Ovary (tissue), 9 donors: ENCODE results near the gene PAK1. TPM values are rescaled to one million over a fixed set of nuclear protein-coding genes. Genes with fewer than 3 reads are reported as not detected.

ENCODE experiments used
- DNase-seq, 5 donors: peaks; one replicate each; pipeline ENCODE4 v3.0.0-alpha.2; 2019 to 2020
- H3K27ac ChIP-seq, 2 donors: fragments of 200-600 bp; one replicate each; pipeline versions ENCODE4 v1.5.1 to v1.8.0; 2019 to 2022
- H3K27me3 ChIP-seq: fragments of 200-600 bp; one replicate; pipeline ENCODE4 v1.8.0; 2022
- H3K36me3 ChIP-seq: fragments of 200-600 bp; sonication (generic); one replicate; pipeline ENCODE4 v1.5.1; 2019
- H3K4me1 ChIP-seq: one replicate; pipeline ENCODE4 v1.8.1; 2013; ENCODE audit warnings: mild to moderate bottlenecking, moderate library complexity; ENCODE audit not compliant: insufficient read depth
- H3K4me3 ChIP-seq: fragments of 200-600 bp; sonication (generic); one replicate; pipeline ENCODE4 v1.5.1; 2017
- H3K9me3 ChIP-seq, 2 donors: fragments of 200-600 bp in 1 of 2; sonication (generic) in 1 of 2; one replicate each; pipeline versions ENCODE4 v1.5.1 to v1.8.1; 2013 to 2019; ENCODE audit warnings: mild to moderate bottlenecking in 1 of 2, moderate library complexity in 1 of 2
- EP300 ChIP-seq: sonication (generic); formaldehyde crosslinking; IDR thresholded peaks from one replicate; pipeline ENCODE4 v1.6.1; 2017; ENCODE audit warnings: antibody characterized with exemption
- POLR2A ChIP-seq: fragments of 450-650 bp; IDR thresholded peaks from one replicate; pipeline ENCODE4 v1.6.1; 2017; ENCODE audit warnings: antibody characterized with exemption, mild to moderate bottlenecking, moderate library complexity
- WGBS, 3 donors: extraction: QIAGEN DNeasy Blood & Tissue Kit in 1 of 3; methylation state at CpG; one replicate each; pipeline versions ENCODE4 v1.1.5 to v1.1.7; 2013 to 2017; 5-methylcytosine and 5-hydroxymethylcytosine counted together
- intact Hi-C, 4 donors: fragments of 100-400 bp; cut with DNase I; formaldehyde crosslinking; loops; one replicate each; pipeline versions ENCODE4 v1.11.0 to v1.15.1; 2022 to 2023
- polyA plus RNA-seq, 2 donors: library from polyadenylated mRNA; stranded (reverse); fragments of 200-250 nt in 1 of 2; fragments of 350-450 nt in 1 of 2; fragmentation: Illumina TruSeq in 1 of 2; extraction: RNeasy Lipid Tissue Mini Kit (QIAGEN cat#74804) in 1 of 2; gene quantifications; one replicate each; pipeline ENCODE4 v1.2.3, GENCODE V29; 2013 to 2014
- total RNA-seq, 7 donors: library from RNA; depleted of rRNA in 2 of 7; stranded (reverse); fragments of >200 nt in 2 of 7; fragmentation: NEBNext Ultra II Directional in 3 of 7; extraction: Animal tissue kit (Norgen Biotek cat#: 25700) in 3 of 7; gene quantifications; one replicate each; pipeline versions ENCODE4 v1.1.0 to v1.2.4, GENCODE V29; 2016 to 2023
- TF ChIP-seq, protein P1 (sequence below), 3 donors: fragments of 450-650 bp in 2 of 3; fragments of 200-600 bp in 1 of 3; IDR thresholded peaks; one replicate each; pipeline versions ENCODE4 v1.5.1 to v1.8.0; 2016 to 2022; ENCODE audit warnings: antibody characterized with exemption in 3 of 3, mild to moderate bottlenecking in 1 of 3
- donor health status: DM: no; HTN: no; CAD: no; lungs with moderate emphysema.
- donor health status: DM: no; HTN: no; CAD: no.
- donor health status: Bipolar disorder and iron deficiency.
- donor health status: DM: yes; HTN: yes; CAD: no.
- donor health status: DM: no; HTN: no; CAD: no.
- donor health status: DM: yes; HTN: yes; CAD: no.

Gene PAK1
- total and polyA plus RNA-seq, 9 donors = 18.4 to 53.0 (median 42.3) TPM

DNA sequence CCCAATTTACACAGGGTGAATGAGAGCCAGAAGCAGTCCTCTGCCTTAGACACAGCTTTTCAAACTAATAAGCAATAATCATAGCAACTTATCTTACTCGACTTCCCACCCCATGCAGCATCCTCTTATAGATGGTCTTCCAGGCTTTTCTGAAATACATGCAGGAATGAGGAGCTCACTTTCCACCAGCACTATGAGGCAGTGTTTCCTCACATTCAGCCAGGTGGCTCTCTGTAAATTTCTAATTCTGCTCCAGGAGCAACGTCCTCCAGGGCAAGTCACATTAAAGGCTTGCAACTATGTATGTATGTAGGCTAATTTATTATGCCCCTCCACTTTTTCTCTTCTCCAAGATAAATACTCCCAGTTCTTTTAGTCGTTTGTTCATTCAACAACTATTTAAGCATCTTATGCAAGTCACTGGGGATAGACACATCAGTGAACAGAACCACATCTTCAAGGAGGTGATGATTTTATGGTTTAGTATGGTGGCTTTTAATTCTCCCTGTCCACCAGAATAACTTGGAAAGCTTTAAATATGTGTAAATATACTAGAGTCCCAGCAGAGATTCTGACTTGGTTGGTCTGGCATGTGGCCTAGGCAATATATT lies 59.9 kb downstream of the PAK1 start:
- WGBS, 3 donors = 58 to 71% (median 68%) methylated on average over 3 of the region's 3 CpGs
- Histone ChIP-seq H3K27ac (no peak overlapping the region), H3K4me3 (no peak overlapping the region), H3K4me1 (peaks cover 4% of the 10 kb centered on the region), H3K36me3 (no peaks in the 10 kb centered on the region), H3K27me3 (no peaks in the 10 kb centered on the region), H3K9me3 (no peaks in the 10 kb centered on the region)
- DNase-seq = no peak
- intact Hi-C loops = no loop called here
- TF ChIP-seq, protein P1, sequence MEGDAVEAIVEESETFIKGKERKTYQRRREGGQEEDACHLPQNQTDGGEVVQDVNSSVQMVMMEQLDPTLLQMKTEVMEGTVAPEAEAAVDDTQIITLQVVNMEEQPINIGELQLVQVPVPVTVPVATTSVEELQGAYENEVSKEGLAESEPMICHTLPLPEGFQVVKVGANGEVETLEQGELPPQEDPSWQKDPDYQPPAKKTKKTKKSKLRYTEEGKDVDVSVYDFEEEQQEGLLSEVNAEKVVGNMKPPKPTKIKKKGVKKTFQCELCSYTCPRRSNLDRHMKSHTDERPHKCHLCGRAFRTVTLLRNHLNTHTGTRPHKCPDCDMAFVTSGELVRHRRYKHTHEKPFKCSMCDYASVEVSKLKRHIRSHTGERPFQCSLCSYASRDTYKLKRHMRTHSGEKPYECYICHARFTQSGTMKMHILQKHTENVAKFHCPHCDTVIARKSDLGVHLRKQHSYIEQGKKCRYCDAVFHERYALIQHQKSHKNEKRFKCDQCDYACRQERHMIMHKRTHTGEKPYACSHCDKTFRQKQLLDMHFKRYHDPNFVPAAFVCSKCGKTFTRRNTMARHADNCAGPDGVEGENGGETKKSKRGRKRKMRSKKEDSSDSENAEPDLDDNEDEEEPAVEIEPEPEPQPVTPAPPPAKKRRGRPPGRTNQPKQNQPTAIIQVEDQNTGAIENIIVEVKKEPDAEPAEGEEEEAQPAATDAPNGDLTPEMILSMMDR (IDR thresholded peaks at IDR 0.05) = no peak
- TF ChIP-seq POLR2A (no peak), EP300 (no peak)

DNA sequence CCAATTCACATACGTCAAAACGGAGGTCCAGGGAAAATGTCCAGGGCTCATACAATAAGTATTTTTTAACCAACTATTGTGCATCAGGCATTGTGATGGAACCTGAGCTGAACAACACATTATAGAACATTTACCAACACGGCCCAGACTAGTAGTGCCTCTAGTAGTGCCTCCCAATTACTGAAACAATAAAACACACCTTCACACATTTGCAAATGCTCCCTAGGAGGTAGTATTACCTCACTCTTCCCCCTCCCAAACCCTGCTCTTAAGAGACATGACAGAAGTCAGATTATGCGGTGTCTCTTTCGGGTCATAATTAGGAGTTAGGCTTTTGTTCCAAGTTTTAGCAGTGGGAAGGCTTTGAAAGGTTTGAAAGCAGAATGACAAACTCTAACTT lies 61.1 kb downstream of the PAK1 start:
- H3K4me1 ChIP-seq = peaks cover 4% of the 10 kb centered on the region
- DNase-seq = no peak
- H3K27ac ChIP-seq = no peak overlapping the region
- 91 to 94% (median 93%) methylated on average over 5 of the region's 5 CpGs for WGBS, 3 donors
- no peaks in the 10 kb centered on the region for H3K36me3 ChIP-seq
- H3K4me3 ChIP-seq = no peak overlapping the region
- H3K27me3 ChIP-seq = no peaks in the 10 kb centered on the region
- TF ChIP-seq EP300 = no peak
- no peak for TF ChIP-seq POLR2A
- TF ChIP-seq, protein P1 (IDR thresholded peaks at IDR 0.05) = no peak
- intact Hi-C loops = no loop called here
- H3K9me3 ChIP-seq = no peaks in the 10 kb centered on the region

DNA sequence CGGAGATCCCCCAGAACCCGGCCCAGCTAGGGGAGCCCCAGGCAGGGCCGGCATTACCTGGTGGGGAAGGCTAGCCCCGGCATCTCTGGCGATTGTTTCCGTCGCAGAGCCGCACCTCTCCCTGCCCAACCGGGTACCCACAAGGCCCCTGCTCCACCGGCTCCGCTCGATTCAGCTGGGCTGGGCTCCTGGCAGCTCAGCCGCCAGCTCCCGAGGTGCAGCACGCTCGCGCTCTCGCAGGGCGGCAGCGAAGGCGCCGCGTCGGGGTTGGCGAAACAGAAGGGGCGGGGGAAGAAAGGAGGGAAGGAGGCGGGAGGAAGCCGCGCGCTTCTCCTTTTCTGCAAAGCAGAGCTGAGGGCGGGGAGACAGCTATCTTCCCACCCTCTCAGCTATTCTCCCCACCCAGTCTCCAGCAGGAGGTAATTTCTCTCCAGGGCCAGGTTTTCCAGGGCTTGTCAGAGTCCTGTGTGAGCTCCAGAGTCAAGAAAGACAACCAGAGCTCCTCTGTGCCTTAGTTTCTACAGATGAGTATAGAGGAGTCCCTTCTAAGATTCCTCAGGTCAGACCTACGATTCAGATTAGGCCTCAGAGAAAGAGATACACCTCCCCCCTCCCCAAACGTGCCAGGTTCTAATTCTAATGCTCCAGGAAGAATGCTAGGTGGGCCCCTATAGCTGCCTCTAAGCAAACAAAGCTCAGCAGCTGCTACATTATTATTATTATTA lies 62.0 kb downstream of the PAK1 start:
- intact Hi-C loops = no loop called here
- Histone ChIP-seq H3K4me1 (peaks cover 4% of the 10 kb centered on the region), H3K27me3 (no peaks in the 10 kb centered on the region), H3K36me3 (no peaks in the 10 kb centered on the region), H3K27ac (peak overlapping the region; percentile 30 to 70), H3K4me3 (peak overlapping the region; percentile 48), H3K9me3 (no peaks in the 10 kb centered on the region)
- 1 to 2% (median 1%) methylated on average over 27 to 33 of the region's 33 CpGs for WGBS, 3 donors
- DNase-seq = peak; percentile 76 to 88 (median 81)
- no peak for TF ChIP-seq POLR2A
- TF ChIP-seq EP300 = no peak
- TF ChIP-seq, protein P1 (IDR thresholded peaks at IDR 0.05) = no peak

DNA sequence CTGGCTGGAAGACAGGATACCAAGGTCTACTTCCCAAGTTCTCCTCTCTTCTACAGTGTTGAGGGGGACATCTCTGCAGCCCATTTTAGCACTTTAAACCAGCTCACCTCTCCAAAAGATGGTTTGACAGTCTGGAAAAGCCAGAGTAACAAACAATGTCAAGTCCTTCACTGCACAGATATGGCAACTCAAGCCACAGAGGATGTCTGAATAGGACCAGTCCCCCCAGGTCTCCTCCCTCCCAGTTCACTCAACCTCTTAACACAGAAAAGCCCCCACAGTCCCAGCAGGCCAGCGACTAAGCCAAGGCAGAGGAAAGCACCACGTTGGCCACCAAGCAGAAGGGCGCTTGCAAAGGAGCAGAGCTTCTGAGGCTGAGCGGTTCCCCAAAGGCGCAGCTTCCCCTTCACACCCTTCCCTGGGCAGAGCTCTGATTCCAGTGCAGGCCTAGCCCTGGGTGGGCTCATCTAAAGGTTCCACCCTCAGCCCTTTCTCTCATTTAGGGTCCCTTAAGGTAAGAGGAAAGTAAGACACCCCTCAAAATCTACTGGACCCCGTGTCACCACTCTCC lies 62.7 kb downstream of the PAK1 start:
- peak in 4 of 5 donors; percentile 12 to 28 (median 20) for DNase-seq
- Histone ChIP-seq H3K27me3 (no peaks in the 10 kb centered on the region), H3K36me3 (no peaks in the 10 kb centered on the region), H3K9me3 (no peaks in the 10 kb centered on the region), H3K4me3 (peak overlapping the region; percentile 48), H3K27ac (peak overlapping the region; percentile 30 to 70), H3K4me1 (peaks cover 4% of the 10 kb centered on the region)
- intact Hi-C loops = no loop called here
- WGBS, 3 donors = 18 to 22% (median 22%) methylated on average over 6 of the region's 6 CpGs
- TF ChIP-seq, protein P1 (IDR thresholded peaks at IDR 0.05) = no peak
- TF ChIP-seq EP300 (no peak), POLR2A (no peak)
